GM10266 (cell line): Measurements from ENCODE around the gene SIX3.

Source experiments
- DNase-seq: peaks from one replicate; pipeline ENCODE4 v3.0.0; 2012; ENCODE audit errors: extremely low spot score
- TF ChIP-seq, protein P1 (sequence below): IDR thresholded peaks from 2 replicates; pipeline ENCODE4 v1.5.1; 2012; ENCODE audit warnings: mild to moderate bottlenecking, low read depth; ENCODE audit not compliant: control insufficient read depth, insufficient read depth; ENCODE audit errors: missing control alignments

The SIX3 gene

DNA sequence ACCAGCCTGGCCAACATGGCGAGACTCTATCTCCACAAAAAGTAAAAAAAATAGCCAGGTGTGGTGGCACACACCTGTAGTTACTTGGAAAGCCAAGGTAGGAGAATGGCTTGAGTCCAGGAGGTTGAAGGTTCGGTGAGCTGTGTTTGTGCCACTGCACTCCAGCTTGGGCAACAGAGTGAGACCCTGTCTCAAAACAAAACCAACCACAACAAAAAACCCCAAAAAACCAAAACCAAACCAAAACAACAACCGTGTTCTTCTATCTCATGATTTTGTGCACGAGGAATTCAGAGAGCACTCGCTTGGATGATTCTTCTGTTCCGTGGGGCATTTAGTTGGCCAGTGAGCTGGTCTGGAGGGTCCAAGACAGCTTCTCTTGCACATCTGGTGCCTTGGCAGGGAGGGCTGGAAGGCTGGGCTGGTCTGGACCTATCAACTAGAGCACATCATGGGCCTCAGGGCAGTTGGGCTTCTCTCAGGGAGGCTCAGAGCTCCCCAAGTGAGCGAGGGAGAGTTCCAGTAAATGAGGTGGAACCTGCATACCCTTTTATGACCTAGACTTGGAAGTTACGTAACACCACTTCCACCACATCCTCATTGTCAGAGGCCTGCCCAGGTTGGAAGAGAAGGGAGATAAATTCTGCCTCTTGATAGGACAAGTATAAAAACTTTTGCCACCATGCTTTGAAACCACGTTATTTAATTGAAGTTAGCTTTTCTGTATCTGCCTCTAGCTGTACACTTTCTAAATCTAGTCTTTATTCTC is 42.5 kb downstream of the SIX3 start:
- no peak for DNase-seq
- TF ChIP-seq, protein P1, sequence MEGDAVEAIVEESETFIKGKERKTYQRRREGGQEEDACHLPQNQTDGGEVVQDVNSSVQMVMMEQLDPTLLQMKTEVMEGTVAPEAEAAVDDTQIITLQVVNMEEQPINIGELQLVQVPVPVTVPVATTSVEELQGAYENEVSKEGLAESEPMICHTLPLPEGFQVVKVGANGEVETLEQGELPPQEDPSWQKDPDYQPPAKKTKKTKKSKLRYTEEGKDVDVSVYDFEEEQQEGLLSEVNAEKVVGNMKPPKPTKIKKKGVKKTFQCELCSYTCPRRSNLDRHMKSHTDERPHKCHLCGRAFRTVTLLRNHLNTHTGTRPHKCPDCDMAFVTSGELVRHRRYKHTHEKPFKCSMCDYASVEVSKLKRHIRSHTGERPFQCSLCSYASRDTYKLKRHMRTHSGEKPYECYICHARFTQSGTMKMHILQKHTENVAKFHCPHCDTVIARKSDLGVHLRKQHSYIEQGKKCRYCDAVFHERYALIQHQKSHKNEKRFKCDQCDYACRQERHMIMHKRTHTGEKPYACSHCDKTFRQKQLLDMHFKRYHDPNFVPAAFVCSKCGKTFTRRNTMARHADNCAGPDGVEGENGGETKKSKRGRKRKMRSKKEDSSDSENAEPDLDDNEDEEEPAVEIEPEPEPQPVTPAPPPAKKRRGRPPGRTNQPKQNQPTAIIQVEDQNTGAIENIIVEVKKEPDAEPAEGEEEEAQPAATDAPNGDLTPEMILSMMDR, result no peak

- TF ChIP-seq, protein P1, result no peak
- no peak for DNase-seq
These were observed 47.7 kb downstream of the SIX3 start for GRCh38 chr2:44989176-44989575.

DNA sequence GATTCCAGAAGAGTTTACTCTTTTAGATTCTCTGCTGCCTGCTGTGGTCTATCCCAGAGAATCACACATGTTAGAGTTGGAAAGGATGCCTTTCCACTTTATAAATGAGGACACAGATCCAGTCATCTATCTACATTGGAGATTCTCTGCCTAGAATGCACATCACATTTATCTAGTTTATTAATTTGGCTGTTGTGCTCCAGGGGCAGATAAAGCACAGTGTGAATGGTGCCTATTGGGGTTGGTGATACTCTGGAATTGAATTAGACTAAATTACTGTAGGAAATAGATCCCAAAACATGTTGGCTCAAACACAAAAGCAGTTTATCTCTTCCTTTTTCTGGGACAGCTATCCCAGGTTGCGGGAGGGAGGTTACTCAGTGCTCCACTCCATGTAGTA is 52.9 kb downstream of the SIX3 start:
- TF ChIP-seq, protein P1, result no peak
- DNase-seq, result no peak
